Sigmoid colon (tissue), 3 donors: ENCODE measurements around the gene PRKCSH.

ENCODE experiments used
- CTCF ChIP-seq, 4 experiments: fragments of 450-650 bp in 3 of 4; fragments of 200-600 bp in 1 of 4; IDR thresholded peaks; one replicate each; pipeline ENCODE4 v1.5.1; 2016 to 2019; ENCODE audit warnings: antibody characterized with exemption in 4 of 4, mild to moderate bottlenecking in 3 of 4, moderate library complexity in 2 of 4
- POLR2A ChIP-seq, 2 donors: fragments of 450-650 bp; IDR thresholded peaks; one replicate each; pipeline ENCODE4 v1.6.1; 2016; ENCODE audit warnings: antibody characterized with exemption in 2 of 2, mild to moderate bottlenecking in 2 of 2, moderate library complexity in 2 of 2

DNA sequence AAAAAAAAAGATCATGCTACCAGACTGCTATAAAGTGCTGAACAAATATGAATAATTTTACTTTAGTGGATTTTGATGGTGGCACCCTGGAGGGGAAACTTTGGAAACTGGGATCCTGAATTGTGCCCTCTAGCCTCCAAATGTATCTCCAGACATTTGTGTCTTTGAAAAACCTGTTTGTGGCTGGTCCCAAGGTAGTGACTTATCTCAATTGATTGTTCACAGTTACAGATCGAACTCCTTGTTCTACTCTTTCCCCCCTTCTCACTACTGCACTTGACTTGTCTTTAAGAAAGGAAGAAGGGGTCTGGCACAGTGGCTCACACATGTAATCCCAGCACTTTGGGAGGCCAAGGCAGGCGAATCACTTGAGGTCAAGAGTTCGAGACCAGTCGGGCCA, 26.8 kb upstream of the PRKCSH start:
- TF ChIP-seq CTCF (IDR thresholded peaks at IDR 0.05) (no peak), POLR2A (IDR thresholded peaks at IDR 0.05) (no peak)
